HG03575 (cell line): Measurements from ENCODE around the gene PABPC3.

Experiments
- ATAC-seq: cut with Tn5 transposase; IDR thresholded peaks from one replicate; pipeline ENCODE4 v1.9.1; 2021; ENCODE audit not compliant: unreplicated experiment, insufficient number of reproducible peaks, low FRiP score; ENCODE audit errors: extremely low read depth

The PABPC3 gene

DNA sequence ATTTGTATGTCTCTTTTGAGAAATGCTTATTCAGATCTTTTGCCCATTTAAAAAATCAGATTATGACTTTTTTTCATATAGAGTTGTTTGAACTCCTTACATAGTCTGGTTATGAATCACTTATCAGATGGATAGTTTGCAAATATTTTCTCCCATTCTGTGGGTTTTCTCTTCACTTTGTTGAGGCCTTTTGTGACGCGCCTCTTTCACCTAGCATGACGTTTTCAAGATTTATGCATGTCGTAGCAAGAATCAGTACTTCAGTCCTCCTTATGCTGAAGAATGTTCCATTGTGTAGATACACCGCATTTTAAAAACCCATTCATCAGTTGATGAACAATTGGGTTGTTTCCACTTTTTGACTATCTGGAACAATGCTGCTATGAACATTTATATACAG is 13.4 kb downstream of the PABPC3 start:
- no peak for ATAC-seq

- no peak for ATAC-seq
Observed at GRCh38 chr13:25110956-25111584, 15.1 kb downstream of the PABPC3 start.

DNA sequence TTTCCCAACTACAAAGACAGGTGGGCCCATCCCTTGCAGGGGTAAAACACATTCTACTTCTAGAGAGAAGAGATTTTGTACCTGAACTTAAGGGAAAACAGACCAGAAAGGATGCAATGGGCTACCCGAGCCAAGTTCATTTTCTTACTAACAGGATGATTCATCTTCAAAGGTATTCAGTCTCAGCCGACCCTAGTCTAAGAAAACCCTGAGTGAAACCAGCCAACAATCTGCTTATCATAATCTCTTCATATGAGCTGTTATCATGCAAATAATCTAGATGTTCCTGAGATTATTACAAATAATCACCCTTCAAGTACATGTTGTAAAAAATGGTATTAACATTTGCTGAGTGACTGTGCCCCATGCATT is 15.6 kb downstream of the PABPC3 start:
- ATAC-seq, result no peak

- ATAC-seq, result no peak
Observed at GRCh38 chr13:25112695-25113255, 16.8 kb downstream of the PABPC3 start.

GRCh38 chr13:25114220-25114619 is 18.3 kb downstream of the PABPC3 start:
- ATAC-seq, result no peak

DNA sequence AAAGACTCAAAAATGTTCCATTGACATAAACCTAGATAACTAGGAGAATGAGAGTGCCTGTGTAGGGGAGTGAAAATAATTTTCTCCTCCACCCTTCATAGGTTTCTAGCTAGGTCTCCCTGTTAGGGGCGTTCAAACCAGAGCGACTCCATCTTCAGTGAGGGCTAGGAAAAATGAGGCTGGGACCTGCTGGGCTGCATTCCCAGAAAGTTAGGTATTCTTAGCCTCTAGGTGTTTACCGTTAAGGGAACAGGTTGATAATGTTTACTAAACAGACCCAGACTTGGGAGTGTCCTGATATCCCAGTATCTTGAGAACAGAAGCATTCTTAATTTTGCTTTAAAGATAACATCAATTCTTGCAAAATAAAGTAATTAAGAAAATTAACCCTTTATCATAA is 20.1 kb downstream of the PABPC3 start:
- no peak for ATAC-seq

DNA sequence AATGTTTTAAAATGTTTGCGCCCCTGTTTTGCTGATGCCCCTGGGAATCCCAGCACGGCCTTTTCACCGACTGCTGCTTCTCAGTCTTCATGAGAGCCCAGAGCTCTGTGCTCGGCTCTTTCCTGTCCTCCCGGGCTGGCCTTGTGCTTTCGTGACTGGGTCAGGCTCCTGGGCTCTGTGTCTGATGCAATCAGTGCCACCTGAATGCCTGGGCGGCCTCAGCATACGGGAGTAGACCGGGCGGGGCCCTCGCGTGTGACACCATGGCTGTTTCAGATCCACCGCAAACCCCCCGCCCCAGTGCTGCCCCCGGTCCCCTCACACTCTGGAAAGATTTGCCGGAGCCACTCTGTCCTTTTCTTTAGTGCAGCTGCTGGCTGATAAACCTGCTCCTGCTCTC is 21.4 kb downstream of the PABPC3 start:
- no peak for ATAC-seq

DNA sequence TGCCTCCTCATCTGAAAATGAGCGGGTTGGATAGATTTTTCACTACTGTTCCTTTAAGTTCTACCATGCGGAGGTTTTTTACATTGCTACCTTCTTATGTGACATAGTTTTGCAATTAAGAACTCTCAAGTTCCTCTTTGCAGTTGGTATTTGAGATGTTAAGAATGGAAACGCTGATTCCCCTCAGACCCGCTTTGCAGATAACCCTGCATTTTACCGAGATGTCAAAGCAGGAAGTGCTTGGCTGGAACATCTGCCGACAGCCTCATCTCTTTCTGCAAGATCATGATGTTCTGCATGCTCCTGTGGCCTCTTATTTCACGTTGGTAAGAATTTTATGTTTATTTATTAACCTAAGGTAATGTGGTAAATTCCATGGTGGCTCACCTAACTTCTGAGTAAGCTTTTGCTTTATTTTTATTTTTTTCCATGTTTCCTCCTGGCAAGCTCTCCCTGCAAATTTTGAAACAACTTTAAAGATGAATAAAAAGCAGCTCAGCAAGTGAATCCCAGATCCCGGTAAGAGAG is 22.5 kb downstream of the PABPC3 start:
- ATAC-seq, result no peak

GRCh38 chr13:25130944-25131343 is 35.0 kb downstream of the PABPC3 start:
- no peak for ATAC-seq

- ATAC-seq, result no peak
Observed at GRCh38 chr13:25131881-25132420, 36.0 kb downstream of the PABPC3 start.

GRCh38 chr13:25132751-25133390 is 36.9 kb downstream of the PABPC3 start:
- no peak for ATAC-seq

- no peak for ATAC-seq
Observed at GRCh38 chr13:25135896-25136295, 40.0 kb downstream of the PABPC3 start.

DNA sequence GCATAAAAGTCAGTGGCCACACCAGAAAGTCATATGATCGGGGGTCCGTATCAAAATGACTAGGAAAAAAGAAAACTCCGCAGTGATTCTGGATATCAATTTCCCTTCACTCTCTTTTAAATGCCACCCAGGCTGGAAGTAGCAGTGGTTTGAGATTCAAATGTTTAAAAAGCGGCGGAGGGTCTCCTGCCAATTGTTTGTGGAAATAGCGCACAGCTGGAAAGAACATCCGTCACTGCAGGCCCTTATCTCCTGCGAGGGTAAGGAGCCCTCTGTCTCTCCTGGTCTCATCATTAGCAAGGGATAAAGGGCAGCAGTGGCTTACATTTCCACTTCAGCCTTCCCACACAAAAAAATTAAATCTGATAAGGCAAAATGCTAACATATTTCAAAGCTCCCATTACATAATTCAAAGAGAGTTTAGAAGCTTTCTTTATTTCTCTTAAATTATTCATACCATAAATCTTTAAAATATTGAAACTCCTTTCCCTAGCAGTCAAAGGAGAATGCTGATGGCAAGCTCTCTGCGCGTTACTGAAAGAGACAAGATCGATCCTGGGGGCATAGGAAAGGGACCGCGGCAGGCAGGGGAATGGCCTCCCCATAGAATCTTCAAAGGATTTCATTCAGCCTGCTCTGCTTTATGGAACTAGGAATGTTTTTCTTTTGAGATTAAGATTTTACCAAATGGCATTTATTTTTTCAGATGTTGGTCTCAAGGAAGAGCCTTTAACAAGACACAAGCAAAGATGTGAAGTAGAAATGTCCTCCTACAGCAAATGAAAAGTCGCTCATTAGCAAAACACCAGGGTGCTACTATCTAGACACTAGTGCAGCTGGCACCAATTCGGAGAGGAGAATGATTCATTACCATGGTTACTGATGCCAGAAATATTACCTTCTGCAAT is 41.2 kb downstream of the PABPC3 start:
- no peak for ATAC-seq

DNA sequence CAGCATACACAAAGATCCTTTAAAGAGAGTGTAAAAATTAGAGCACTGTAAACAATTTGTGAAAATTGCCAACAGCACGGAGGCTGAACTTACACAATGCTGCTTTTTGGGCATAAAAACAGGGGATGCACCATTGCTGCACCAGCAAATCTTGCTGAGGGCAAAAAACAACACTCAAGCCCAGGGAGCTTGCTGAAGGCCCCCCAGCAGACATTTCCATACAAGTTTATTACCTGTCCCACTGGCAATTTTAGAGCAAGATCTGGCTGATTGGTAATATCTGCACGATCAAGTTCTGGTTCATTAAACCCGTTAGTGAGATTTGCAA is 41.8 kb downstream of the PABPC3 start:
- no peak for ATAC-seq

GRCh38 chr13:25141042-25141441 is 45.1 kb downstream of the PABPC3 start:
- ATAC-seq, result no peak

DNA sequence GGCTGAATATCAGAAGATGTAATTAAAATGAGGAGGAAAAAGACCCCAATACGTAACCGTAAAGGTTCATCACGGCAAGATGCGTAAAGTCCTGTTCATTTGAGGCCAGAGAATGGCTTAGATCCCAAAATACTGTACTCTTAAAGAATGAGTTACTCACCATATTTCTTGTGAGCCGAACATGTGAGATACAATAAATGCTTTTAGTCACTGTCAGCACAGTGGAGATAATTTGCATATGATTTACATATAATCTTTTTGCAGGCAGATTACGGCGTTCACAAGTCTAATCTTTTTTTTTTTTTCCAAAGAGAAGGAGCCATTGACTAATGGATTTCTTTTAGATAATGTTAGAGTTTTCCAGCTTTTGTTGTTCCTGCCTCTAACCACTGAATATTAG is 47.8 kb downstream of the PABPC3 start:
- no peak for ATAC-seq

- ATAC-seq, result peak; percentile 49
Observed at GRCh38 chr13:25147638-25148401, 51.9 kb downstream of the PABPC3 start.

GRCh38 chr13:25148402-25148771 is 52.5 kb downstream of the PABPC3 start:
- ATAC-seq, result no peak
